Ectodermal cell (in vitro differentiated cells): ENCODE results near the gene SAP25.

Experiments used
- H3K27ac ChIP-seq: 2 replicates; pipeline ENCODE4 v1.7.0; 2013; ENCODE audit warnings: mild to moderate bottlenecking, low read depth, low read length; ENCODE audit not compliant: insufficient read depth, poor library complexity, severe bottlenecking
- H3K27me3 ChIP-seq: 2 replicates; pipeline ENCODE4 v1.7.0; 2013; ENCODE audit warnings: mild to moderate bottlenecking, low read length; ENCODE audit not compliant: insufficient read depth, control insufficient read depth, poor library complexity, severe bottlenecking
- H3K36me3 ChIP-seq: one replicate; pipeline ENCODE4 v1.7.0; 2013; ENCODE audit warnings: low read length; ENCODE audit not compliant: control insufficient read depth, insufficient read depth
- H3K4me1 ChIP-seq: one replicate; pipeline ENCODE4 v1.7.0; 2013; ENCODE audit warnings: low read length; ENCODE audit not compliant: control insufficient read depth, insufficient read depth
- H3K4me3 ChIP-seq: 2 replicates; pipeline ENCODE4 v1.7.0; 2013; ENCODE audit warnings: low read depth, low read length, control low read depth; ENCODE audit not compliant: insufficient read depth
- H3K9me3 ChIP-seq: 2 replicates; pipeline ENCODE4 v1.7.0; 2013; ENCODE audit warnings: mild to moderate bottlenecking, low read length, moderate library complexity; ENCODE audit not compliant: control insufficient read depth
- WGBS, 2 experiments: methylation state at CpG; one replicate each; pipeline ENCODE4 v1.1.7; 2013; ENCODE audit warnings: missing lambda C conversion rate in 2 of 2; 5-methylcytosine and 5-hydroxymethylcytosine counted together

The SAP25 gene

GRCh38 chr7:100595188-100595587 is 21.5 kb upstream of the SAP25 start:
- Histone ChIP-seq H3K27me3 (no peaks in the 10 kb centered on the region), H3K27ac (no peak overlapping the region), H3K9me3 (no peaks in the 10 kb centered on the region), H3K36me3 (no peaks in the 10 kb centered on the region), H3K4me1 (peaks cover 5% of the 10 kb centered on the region), H3K4me3 (no peak overlapping the region)
- 94 to 95% methylated on average over 7 of the region's 7 CpGs for WGBS, 2 experiments

- no peak overlapping the region for H3K4me3 ChIP-seq
- no peak overlapping the region for H3K27ac ChIP-seq
- H3K9me3 ChIP-seq = no peaks in the 10 kb centered on the region
- no peaks in the 10 kb centered on the region for H3K36me3 ChIP-seq
- 95% methylated on average over 17 of the region's 17 CpGs for WGBS, 2 experiments
- peaks cover 13% of the 10 kb centered on the region for H3K4me1 ChIP-seq
- H3K27me3 ChIP-seq = no peaks in the 10 kb centered on the region
Observed at GRCh38 chr7:100591596-100591995, 17.9 kb upstream of the SAP25 start.

- Histone ChIP-seq H3K4me1 (peaks cover 13% of the 10 kb centered on the region), H3K27ac (no peak overlapping the region), H3K9me3 (no peaks in the 10 kb centered on the region), H3K27me3 (no peaks in the 10 kb centered on the region), H3K4me3 (no peak overlapping the region), H3K36me3 (no peaks in the 10 kb centered on the region)
- 83 to 86% methylated on average over 20 of the region's 20 CpGs for WGBS, 2 experiments
Observed at GRCh38 chr7:100590077-100590737, 16.5 kb upstream of the SAP25 start.

GRCh38 chr7:100589341-100589947 is 15.7 kb upstream of the SAP25 start:
- 25 to 28% methylated on average over 7 of the region's 7 CpGs for WGBS, 2 experiments
- Histone ChIP-seq H3K36me3 (no peaks in the 10 kb centered on the region), H3K4me3 (no peak overlapping the region), H3K4me1 (peaks cover 21% of the 10 kb centered on the region), H3K9me3 (no peaks in the 10 kb centered on the region), H3K27ac (no peak overlapping the region), H3K27me3 (no peaks in the 10 kb centered on the region)

GRCh38 chr7:100588438-100588837 is 14.7 kb upstream of the SAP25 start:
- no peaks in the 10 kb centered on the region for H3K9me3 ChIP-seq
- no peaks in the 10 kb centered on the region for H3K36me3 ChIP-seq
- H3K4me1 ChIP-seq = peaks cover 25% of the 10 kb centered on the region
- H3K27ac ChIP-seq = no peak overlapping the region
- 83 to 86% methylated on average over 1 of the region's 1 CpG for WGBS, 2 experiments
- no peaks in the 10 kb centered on the region for H3K27me3 ChIP-seq
- no peak overlapping the region for H3K4me3 ChIP-seq

GRCh38 chr7:100586266-100587025 is 12.7 kb upstream of the SAP25 start, which contains the start of gene FBXO24:
Gene FBXO24, plus strand, starts transcription at chr7:100586328. Its CDS starts 298 bp downstream, at chr7:100586626.
- Histone ChIP-seq H3K36me3 (no peaks in the 10 kb centered on the region), H3K27me3 (no peaks in the 10 kb centered on the region), H3K4me1 (peaks cover 31% of the 10 kb centered on the region), H3K27ac (peak within 1 kb of the TSS; percentile 68), H3K9me3 (no peaks in the 10 kb centered on the region), H3K4me3 (peak within 1 kb of the TSS; percentile 84)
- 0 to 1% methylated on average over 53 of the region's 53 CpGs for WGBS, 2 experiments

- WGBS, 2 experiments = 0% methylated on average over 61 of the region's 61 CpGs
- H3K4me1 ChIP-seq = peaks cover 31% of the 10 kb centered on the region
Observed at GRCh38 chr7:100585511-100586265, 12.0 kb upstream of the SAP25 start, which contains the start of gene LRCH4. Gene LRCH4, minus strand, starts transcription at chr7:100586129. Its CDS starts 29 bp downstream, at chr7:100586100.

GRCh38 chr7:100584683-100585510 is 11.2 kb upstream of the SAP25 start:
- Histone ChIP-seq H3K27ac (peak overlapping the region; percentile 62), H3K4me3 (peak overlapping the region; percentile 75), H3K9me3 (no peaks in the 10 kb centered on the region), H3K4me1 (peaks cover 27% of the 10 kb centered on the region), H3K36me3 (peaks cover 12% of the 10 kb centered on the region), H3K27me3 (no peaks in the 10 kb centered on the region)
- WGBS, 2 experiments = 6 to 8% methylated on average over 20 of the region's 20 CpGs

More at GRCh38 chr7:100585511-100586265, 12.0 kb upstream of the SAP25 start, which contains the start of gene LRCH4:
- H3K4me3 ChIP-seq = peak within 1 kb of the TSS; percentile 84
- no peaks in the 10 kb centered on the region for H3K9me3 ChIP-seq
- peak within 1 kb of the TSS; percentile 68 for H3K27ac ChIP-seq
- H3K36me3 ChIP-seq = peaks cover 5% of the 10 kb centered on the region
- H3K27me3 ChIP-seq = no peaks in the 10 kb centered on the region

- 41 to 43% methylated on average over 12 to 15 of the region's 15 CpGs for WGBS, 2 experiments
- no peak overlapping the region for H3K27ac ChIP-seq
- no peaks in the 10 kb centered on the region for H3K27me3 ChIP-seq
- H3K4me1 ChIP-seq = peaks cover 20% of the 10 kb centered on the region
- H3K9me3 ChIP-seq = no peaks in the 10 kb centered on the region
- H3K4me3 ChIP-seq = peak overlapping the region; percentile 75
- peaks cover 12% of the 10 kb centered on the region for H3K36me3 ChIP-seq
Observed at GRCh38 chr7:100584054-100584682, 10.5 kb upstream of the SAP25 start.
